Neural cell (in vitro differentiated cells): ENCODE measurements around the gene CYP27A1. TPM values are rescaled to one million over a fixed set of nuclear protein-coding genes. Genes with fewer than 3 reads are reported as not detected.

ENCODE experiments used
- H2AFZ ChIP-seq: fragments of 200-600, 300-800 bp; sonication (generic), shearing (Covaris generic); 2 replicates; pipeline ENCODE4 v1.6.0; 2014; ENCODE audit warnings: low read depth, mild to moderate bottlenecking, antibody characterized with exemption, low read length, moderate library complexity
- H3F3A ChIP-seq: fragments of 200-600 bp; shearing (Covaris generic); 2 replicates; pipeline ENCODE4 v1.6.1; 2016; ENCODE audit warnings: mild to moderate bottlenecking, moderate library complexity, mixed read lengths, antibody characterized with exemption, low read length; ENCODE audit not compliant: insufficient read depth, poor library complexity, severe bottlenecking
- H3K27ac ChIP-seq: fragments of 200-600, 300-800 bp; sonication (generic), shearing (Covaris generic); 2 replicates; pipeline ENCODE4 v1.5.1; 2014; ENCODE audit warnings: mild to moderate bottlenecking, low read length, moderate library complexity
- H3K27me3 ChIP-seq: fragments of 300-800, 200-600 bp; sonication (generic), shearing (Covaris generic); 2 replicates; pipeline ENCODE4 v1.6.0; 2014; ENCODE audit warnings: mild to moderate bottlenecking, low read depth, low read length, moderate library complexity; ENCODE audit not compliant: insufficient read depth
- H3K36me3 ChIP-seq: fragments of 300-800, 200-600 bp; sonication (generic), shearing (Covaris generic); 2 replicates; pipeline ENCODE4 v1.5.1; 2014; ENCODE audit warnings: mild to moderate bottlenecking, antibody characterized with exemption, low read length, moderate library complexity; ENCODE audit not compliant: insufficient read depth
- H3K4me2 ChIP-seq: fragments of 300-800, 200-600 bp; sonication (generic), shearing (Covaris generic); 2 replicates; pipeline ENCODE4 v1.6.0; 2014; ENCODE audit warnings: mild to moderate bottlenecking, low read length
- H3K4me3 ChIP-seq: fragments of 300-800, 200-600 bp; sonication (generic), shearing (Covaris generic); 2 replicates; pipeline ENCODE4 v1.5.1; 2014; ENCODE audit warnings: mild to moderate bottlenecking, low read length, moderate library complexity
- H3K79me2 ChIP-seq: fragments of 200-600 bp; shearing (Covaris generic); replicated peaks from 2 replicates; pipeline ENCODE4 v1.6.0; 2014; ENCODE audit warnings: mild to moderate bottlenecking, low read length, moderate library complexity; ENCODE audit not compliant: insufficient read depth
- H3K9ac ChIP-seq: fragments of 300-800, 200-600 bp; sonication (generic), shearing (Covaris generic); 2 replicates; pipeline ENCODE4 v1.6.1; 2016; ENCODE audit warnings: mild to moderate bottlenecking, low read length, mixed read lengths
- H3K9me2 ChIP-seq: fragments of 200-600 bp; shearing (Covaris generic); 2 replicates; pipeline ENCODE4 v1.6.1; 2016; ENCODE audit warnings: mild to moderate bottlenecking, low read length, mixed read lengths; ENCODE audit not compliant: insufficient read depth
- H3K9me3 ChIP-seq: fragments of 200-600, 300-800 bp; sonication (generic), shearing (Covaris generic); 2 replicates; pipeline ENCODE4 v1.6.1; 2016; ENCODE audit warnings: mild to moderate bottlenecking, mixed run types, low read length, moderate library complexity, mixed read lengths
- H4K20me1 ChIP-seq: fragments of 200-600 bp; shearing (Covaris generic); 2 replicates; pipeline ENCODE4 v1.6.1; 2016; ENCODE audit warnings: mild to moderate bottlenecking, mixed run types; ENCODE audit not compliant: insufficient read depth
- CTCF ChIP-seq: fragments of 450-650 bp; IDR thresholded peaks from 2 replicates; pipeline ENCODE4 v1.5.1; 2014; ENCODE audit warnings: antibody characterized with exemption, mild to moderate bottlenecking, moderate library complexity; ENCODE audit not compliant: poor library complexity, severe bottlenecking
- EP300 ChIP-seq: fragments of 450-650 bp; conservative IDR thresholded peaks from 2 replicates; pipeline ENCODE4 v1.6.1; 2014; ENCODE audit warnings: antibody characterized with exemption, mild to moderate bottlenecking, moderate library complexity; ENCODE audit not compliant: poor library complexity, severe bottlenecking
- EZH2 ChIP-seq: fragments of 200-600, 300-800 bp; shearing (Covaris generic), sonication (generic); IDR thresholded peaks from 2 replicates; pipeline ENCODE4 v1.6.1; 2014; ENCODE audit warnings: antibody characterized with exemption, low read length, borderline replicate concordance, mild to moderate bottlenecking; ENCODE audit not compliant: insufficient read depth, poor library complexity, severe bottlenecking
- MXI1 ChIP-seq: fragments of 450-650 bp; conservative IDR thresholded peaks from 2 replicates; pipeline ENCODE4 v1.6.1; 2014; ENCODE audit warnings: antibody characterized with exemption, mild to moderate bottlenecking; ENCODE audit not compliant: poor library complexity, severe bottlenecking
- POLR2AphosphoS5 ChIP-seq: IDR thresholded peaks from 2 replicates; pipeline ENCODE4 v1.6.1; 2012
- RAD21 ChIP-seq: fragments of 450-650 bp; conservative IDR thresholded peaks from 2 replicates; pipeline ENCODE4 v1.6.1; 2014; ENCODE audit warnings: antibody characterized with exemption, mild to moderate bottlenecking, moderate library complexity
- REST ChIP-seq: IDR thresholded peaks from 2 replicates; pipeline ENCODE4 v1.6.1; 2012; ENCODE audit warnings: borderline replicate concordance
- SMC3 ChIP-seq: fragments of 450-650 bp; conservative IDR thresholded peaks from 2 replicates; pipeline ENCODE4 v1.6.1; 2014; ENCODE audit warnings: antibody characterized with exemption, mild to moderate bottlenecking, moderate library complexity; ENCODE audit not compliant: poor library complexity
- TAF1 ChIP-seq: IDR thresholded peaks from 2 replicates; pipeline ENCODE4 v1.6.1; 2012; ENCODE audit warnings: low read depth
- polyA plus RNA-seq: library from polyadenylated mRNA; depleted of rRNA; stranded (reverse); fragments of >200 nt; gene quantifications from 2 replicates; pipeline ENCODE4 v1.2.3, GENCODE V29; 2014

Gene CYP27A1
- polyA plus RNA-seq, 1 donor from 2014 or later, result not detected

- Histone ChIP-seq H3K79me2 (no peaks in the 10 kb centered on the region), H3K9me3 (no peaks in the 10 kb centered on the region), H2AFZ (no peak overlapping the region), H3K27ac (no peak overlapping the region), H4K20me1 (no peaks in the 10 kb centered on the region), H3K4me3 (no peak overlapping the region), H3K36me3 (no peaks in the 10 kb centered on the region), H3K4me2 (no peak overlapping the region), H3K27me3 (no peaks in the 10 kb centered on the region), H3K9me2 (no peaks in the 10 kb centered on the region), H3K9ac (no peak overlapping the region), H3F3A (no peaks in the 10 kb centered on the region)
- TF ChIP-seq TAF1, result no peak
- TF ChIP-seq EZH2, result no peak
- TF ChIP-seq RAD21, result no peak
- no peak for TF ChIP-seq POLR2AphosphoS5
- TF ChIP-seq CTCF, result no peak
- TF ChIP-seq MXI1, result no peak
- no peak for TF ChIP-seq SMC3
- no peak for TF ChIP-seq REST
- no peak for TF ChIP-seq EP300
Observed at GRCh38 chr2:218802386-218802994, 20.5 kb downstream of the CYP27A1 start.

GRCh38 chr2:218804817-218805216, 22.9 kb downstream of the CYP27A1 start:
- no peak for TF ChIP-seq EP300
- TF ChIP-seq REST, result no peak
- no peak for TF ChIP-seq POLR2AphosphoS5
- no peak for TF ChIP-seq RAD21
- TF ChIP-seq SMC3, result no peak
- no peak for TF ChIP-seq EZH2
- no peak for TF ChIP-seq TAF1
- TF ChIP-seq MXI1, result no peak
- no peak for TF ChIP-seq CTCF
- H3K9me3 ChIP-seq, result no peaks in the 10 kb centered on the region
- H3K27ac ChIP-seq, result no peak overlapping the region
- H3K4me3 ChIP-seq, result no peak overlapping the region
- H3K9ac ChIP-seq, result no peak overlapping the region
- no peak overlapping the region for H3K4me2 ChIP-seq
- H2AFZ ChIP-seq, result no peak overlapping the region
- H3F3A ChIP-seq, result no peaks in the 10 kb centered on the region
- H3K9me2 ChIP-seq, result no peaks in the 10 kb centered on the region
- H3K27me3 ChIP-seq, result no peaks in the 10 kb centered on the region
- no peaks in the 10 kb centered on the region for H3K36me3 ChIP-seq
- H4K20me1 ChIP-seq, result no peaks in the 10 kb centered on the region
- H3K79me2 ChIP-seq, result no peaks in the 10 kb centered on the region
